Measurements from ENCODE around the gene SMARCD3.

- no peak for TF ChIP-seq USF2 (IDR thresholded peaks at IDR 0.05; ENCODE audit: low read depth, low read length)
- TF ChIP-seq CTCF (conservative IDR thresholded peaks at IDR 0.05; ENCODE audit: low read depth, low read length), result no peak
- TF ChIP-seq MXI1 (IDR thresholded peaks at IDR 0.05; ENCODE audit: borderline replicate concordance, low read depth, low read length), result no peak
- no peak for TF ChIP-seq POLR2A (IDR thresholded peaks at IDR 0.05; ENCODE audit: low read depth, low read length)
- TF ChIP-seq MAZ (IDR thresholded peaks at IDR 0.05; ENCODE audit: borderline replicate concordance, low read depth, low read length), result no peak
- TF ChIP-seq ELK1 (IDR thresholded peaks at IDR 0.05; ENCODE audit: borderline replicate concordance, low read depth, low read length), result no peak
- TF ChIP-seq SMC3 (IDR thresholded peaks at IDR 0.05; ENCODE audit: low read depth, low read length), result no peak
- no peak for TF ChIP-seq NFE2L2 (IDR thresholded peaks at IDR 0.05; ENCODE audit: low read depth, low read length)
- no peak for TF ChIP-seq FOS (IDR thresholded peaks at IDR 0.05; ENCODE audit: low read depth, low read length)
- TF ChIP-seq CHD1 (IDR thresholded peaks at IDR 0.05; ENCODE audit: low read depth, low read length), result no peak
- TF ChIP-seq RCOR1 (IDR thresholded peaks at IDR 0.05; ENCODE audit: insufficient replicate concordance, low read length), result no peak
- TF ChIP-seq RAD21 (IDR thresholded peaks at IDR 0.05; ENCODE audit: low read length), result no peak
- TF ChIP-seq BHLHE40 (IDR thresholded peaks at IDR 0.05; ENCODE audit: low read depth, low read length), result no peak
- no peak for TF ChIP-seq MAFK (IDR thresholded peaks at IDR 0.05; ENCODE audit: low read depth, low read length)
Observed at GRCh38 chr7:151218170-151218569, 30.3 kb downstream of the SMARCD3 start.
